Hepatocyte (in vitro differentiated cells): Measurements from ENCODE around the gene SPNS2. TPM values are rescaled to one million over a fixed set of nuclear protein-coding genes. Genes with fewer than 3 reads are reported as not detected.
A peak's percentile ranks its signal among the peaks of the same experiment; 100 is the strongest.

Experiments
- DNase-seq: peaks from one replicate; pipeline ENCODE4 v3.0.0-alpha.2; 2016; ENCODE audit warnings: low spot score
- H2AFZ ChIP-seq: fragments of 200-600 bp; sonication (generic); 2 replicates; pipeline ENCODE4 v1.6.0; 2016; ENCODE audit warnings: antibody characterized with exemption, mild to moderate bottlenecking
- H3K27ac ChIP-seq: fragments of 200-600 bp; sonication (generic); 2 replicates; pipeline ENCODE4 v1.5.1; 2016; ENCODE audit warnings: mild to moderate bottlenecking
- H3K27me3 ChIP-seq: fragments of 200-600 bp; sonication (generic); 2 replicates; pipeline ENCODE4 v1.6.1; 2016
- H3K36me3 ChIP-seq: fragments of 200-600 bp; sonication (generic); replicated peaks from 2 replicates; pipeline ENCODE4 v1.5.1; 2016; ENCODE audit warnings: low read depth; ENCODE audit not compliant: insufficient read depth
- H3K4me1 ChIP-seq: fragments of 200-600 bp; sonication (generic); 2 replicates; pipeline ENCODE4 v1.5.1; 2016; ENCODE audit warnings: mild to moderate bottlenecking, moderate library complexity; ENCODE audit not compliant: insufficient read depth
- H3K4me2 ChIP-seq: fragments of 200-600 bp; sonication (generic); 2 replicates; pipeline ENCODE4 v1.6.0; 2016
- H3K4me3 ChIP-seq: fragments of 200-600 bp; sonication (generic); 2 replicates; pipeline ENCODE4 v1.5.1; 2016; ENCODE audit warnings: mild to moderate bottlenecking
- H3K79me2 ChIP-seq: fragments of 200-600 bp; sonication (generic); 2 replicates; pipeline ENCODE4 v1.6.0; 2017; ENCODE audit warnings: mild to moderate bottlenecking
- H3K9me2 ChIP-seq: fragments of 200-600 bp; sonication (generic); replicated peaks from 2 replicates; pipeline ENCODE4 v1.6.0; 2017; ENCODE audit warnings: mild to moderate bottlenecking; ENCODE audit not compliant: insufficient read depth
- H3K9me3 ChIP-seq: fragments of 200-600 bp; sonication (generic); 2 replicates; pipeline ENCODE4 v1.5.1; 2016; ENCODE audit warnings: low read depth, mild to moderate bottlenecking
- H4K20me1 ChIP-seq: fragments of 200-600 bp; sonication (generic); 2 replicates; pipeline ENCODE4 v1.6.0; 2016; ENCODE audit warnings: mild to moderate bottlenecking; ENCODE audit not compliant: insufficient read depth, poor library complexity, severe bottlenecking
- EZH2 ChIP-seq: fragments of 200-600 bp; sonication (generic); IDR thresholded peaks from 2 replicates; pipeline ENCODE4 v1.6.1; 2016; ENCODE audit warnings: antibody characterized with exemption, mild to moderate bottlenecking, borderline replicate concordance
- EZH2phosphoT487 ChIP-seq: fragments of 200-600 bp; sonication (generic); IDR thresholded peaks from one replicate; pipeline ENCODE4 v1.6.1; 2018; ENCODE audit warnings: antibody characterized with exemption, mild to moderate bottlenecking, low read depth, moderate library complexity; ENCODE audit not compliant: unreplicated experiment, severe bottlenecking
- WGBS: methylation state at CpG from one replicate; pipeline ENCODE4 v1.1.6; 2016; ENCODE audit warnings: low lambda C conversion rate; ENCODE audit errors: missing lambda C conversion rate; 5-methylcytosine and 5-hydroxymethylcytosine counted together
- polyA plus RNA-seq: library from polyadenylated mRNA; unstranded; fragments of >200 nt; fragmentation: Nextera tagmentation; extraction: Ambion mirVana; gene quantifications from 2 replicates; pipeline ENCODE4 v1.2.1, GENCODE V29; 2016
- total RNA-seq: library from RNA; depleted of rRNA; stranded (reverse); fragments of >200 nt; gene quantifications from 2 replicates; pipeline ENCODE4 v1.2.3, GENCODE V29; 2014
- TF ChIP-seq, protein P1 (sequence below): fragments of 200-600 bp; sonication (generic); IDR thresholded peaks from 2 replicates; pipeline ENCODE4 v1.5.1; 2016; ENCODE audit warnings: antibody characterized with exemption, mild to moderate bottlenecking; ENCODE audit not compliant: poor library complexity

SPNS2 gene
- total and polyA plus RNA-seq, 2 experiments from 2014 or later, result 5.6 to 10.3 TPM

DNA sequence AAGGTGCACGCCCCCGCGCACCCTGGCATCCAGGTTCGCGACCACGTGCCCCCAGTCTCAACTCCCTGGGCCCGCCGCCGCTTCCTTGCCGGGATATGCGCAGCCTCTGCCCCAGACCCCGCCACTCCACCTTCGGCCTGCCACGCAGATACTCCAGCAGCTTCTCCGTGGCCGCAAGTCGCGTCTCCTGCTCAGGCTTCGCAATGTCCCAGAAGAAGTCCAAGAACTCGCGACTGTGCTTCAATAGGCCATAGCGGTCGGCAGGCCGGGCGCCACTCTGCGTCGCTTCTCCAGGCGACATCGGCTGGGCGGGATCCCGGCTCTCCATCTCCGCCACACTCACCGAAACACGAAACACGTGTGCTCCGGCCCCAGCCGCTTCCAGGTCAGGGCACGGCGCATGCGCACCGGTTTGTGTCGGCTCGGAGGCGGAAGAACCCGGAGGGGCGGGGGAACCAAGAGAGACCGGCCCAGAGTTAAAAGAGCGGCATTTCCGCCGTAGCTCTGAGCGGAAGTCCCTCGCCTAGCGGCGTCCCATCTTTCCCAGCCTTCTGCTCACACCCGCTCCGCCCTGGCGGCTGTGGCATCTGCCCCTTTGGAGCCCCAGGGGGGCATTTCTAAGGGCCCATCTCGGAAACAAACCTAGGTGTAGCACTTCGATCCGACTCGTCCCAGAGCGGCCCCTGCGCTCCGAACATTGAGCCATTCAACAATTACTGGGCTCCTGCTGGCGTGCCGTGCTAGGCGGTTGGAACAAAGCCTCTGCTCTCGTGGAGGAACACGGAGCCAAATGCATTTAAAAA lies 56.5 kb downstream of the SPNS2 start, which contains the start of gene MYBBP1A:
Gene MYBBP1A (minus strand): TSS at position 388 of the 803 bp plus-strand sequence. CDS start 60 bp downstream, at position 328.
- Histone ChIP-seq H3K4me3 (peak within 1 kb of the TSS; percentile 79), H2AFZ (peak within 1 kb of the TSS; percentile 89), H3K9me3 (no peaks in the 10 kb centered on the region), H4K20me1 (no peaks in the 10 kb centered on the region), H3K27me3 (no peaks in the 10 kb centered on the region), H3K4me2 (peak within 1 kb of the TSS; percentile 90), H3K9me2 (no peaks in the 10 kb centered on the region), H3K27ac (peak within 1 kb of the TSS; percentile 90), H3K36me3 (no peaks in the 10 kb centered on the region), H3K4me1 (peaks cover 14% of the 10 kb centered on the region), H3K79me2 (peaks cover 21% of the 10 kb centered on the region)
- DNase-seq, result peak; percentile 99
- TF ChIP-seq EZH2, result no peak
- TF ChIP-seq, protein P1, sequence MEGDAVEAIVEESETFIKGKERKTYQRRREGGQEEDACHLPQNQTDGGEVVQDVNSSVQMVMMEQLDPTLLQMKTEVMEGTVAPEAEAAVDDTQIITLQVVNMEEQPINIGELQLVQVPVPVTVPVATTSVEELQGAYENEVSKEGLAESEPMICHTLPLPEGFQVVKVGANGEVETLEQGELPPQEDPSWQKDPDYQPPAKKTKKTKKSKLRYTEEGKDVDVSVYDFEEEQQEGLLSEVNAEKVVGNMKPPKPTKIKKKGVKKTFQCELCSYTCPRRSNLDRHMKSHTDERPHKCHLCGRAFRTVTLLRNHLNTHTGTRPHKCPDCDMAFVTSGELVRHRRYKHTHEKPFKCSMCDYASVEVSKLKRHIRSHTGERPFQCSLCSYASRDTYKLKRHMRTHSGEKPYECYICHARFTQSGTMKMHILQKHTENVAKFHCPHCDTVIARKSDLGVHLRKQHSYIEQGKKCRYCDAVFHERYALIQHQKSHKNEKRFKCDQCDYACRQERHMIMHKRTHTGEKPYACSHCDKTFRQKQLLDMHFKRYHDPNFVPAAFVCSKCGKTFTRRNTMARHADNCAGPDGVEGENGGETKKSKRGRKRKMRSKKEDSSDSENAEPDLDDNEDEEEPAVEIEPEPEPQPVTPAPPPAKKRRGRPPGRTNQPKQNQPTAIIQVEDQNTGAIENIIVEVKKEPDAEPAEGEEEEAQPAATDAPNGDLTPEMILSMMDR, result peak; percentile 49
- WGBS, result under 1% methylated on average over 67 of the region's 69 CpGs

DNA sequence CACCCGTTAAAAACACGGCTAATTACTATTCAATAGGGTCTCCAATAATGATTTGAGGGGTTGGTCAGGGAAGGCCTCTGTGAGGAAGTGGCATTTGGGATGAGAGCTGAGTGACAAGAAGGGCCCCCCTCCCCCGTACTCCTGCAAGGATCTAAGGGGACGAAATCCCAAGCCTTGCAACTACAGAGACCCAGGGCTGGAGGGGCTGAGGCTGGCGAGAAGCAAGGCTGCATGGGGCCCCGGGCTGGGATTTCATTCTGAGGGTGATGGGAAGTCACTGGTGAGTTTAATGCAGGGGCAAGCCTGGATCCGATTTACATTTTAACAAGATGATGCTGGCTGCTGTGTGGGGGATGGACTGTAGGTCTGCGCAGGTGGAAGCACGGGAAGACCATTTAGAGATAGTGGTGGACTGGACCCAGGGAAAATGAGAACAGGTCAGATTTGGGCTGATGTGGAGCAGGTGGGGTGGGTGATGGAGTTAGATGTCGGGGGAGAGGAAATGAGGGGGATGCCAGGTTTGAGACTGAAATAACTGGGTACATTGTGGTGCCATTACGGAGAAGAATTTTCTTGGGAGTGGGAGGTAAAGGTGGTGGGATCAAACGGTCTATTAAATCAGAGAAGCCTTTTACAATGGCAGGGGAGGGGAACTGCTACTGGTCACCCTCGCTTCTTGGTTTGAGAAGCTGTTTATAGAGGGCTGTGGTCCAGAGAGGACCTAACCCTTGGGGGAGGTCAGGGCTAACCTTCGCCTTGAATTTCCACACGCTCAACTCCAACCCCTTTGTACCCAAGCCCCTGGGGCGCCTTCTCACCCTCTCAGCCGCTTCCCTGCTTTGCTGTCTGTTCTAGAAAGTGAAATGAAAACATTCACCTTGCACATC lies 57.4 kb downstream of the SPNS2 start:
- peaks cover 14% of the 10 kb centered on the region for H3K4me1 ChIP-seq
- peak overlapping the region; percentile 90 for H3K4me2 ChIP-seq

DNA sequence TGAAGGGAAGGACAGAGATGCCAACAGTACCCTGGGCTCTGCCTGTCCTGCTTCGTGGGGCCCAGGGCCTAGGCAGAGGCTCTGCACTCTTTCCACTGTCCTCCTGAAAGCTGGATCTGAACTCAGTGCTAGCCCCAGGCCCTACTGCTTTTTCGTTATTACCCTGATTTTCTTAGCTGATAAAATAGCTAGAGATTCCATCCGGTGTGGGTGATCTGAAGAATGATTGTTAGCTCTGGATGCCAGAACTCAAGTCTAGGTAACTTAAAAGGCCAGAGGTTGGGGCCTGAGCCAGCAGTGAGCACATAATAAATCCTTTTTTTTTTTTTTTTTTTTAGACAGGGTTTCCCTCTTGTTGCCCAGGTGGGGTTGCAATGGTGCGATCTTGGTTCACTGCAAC lies 58.3 kb downstream of the SPNS2 start:
- Histone ChIP-seq H3K27me3 (no peaks in the 10 kb centered on the region), H3K79me2 (peaks cover 21% of the 10 kb centered on the region), H3K9me3 (no peaks in the 10 kb centered on the region), H3K27ac (no peak overlapping the region), H3K9me2 (no peaks in the 10 kb centered on the region), H2AFZ (no peak overlapping the region), H3K4me3 (no peak overlapping the region), H3K36me3 (no peaks in the 10 kb centered on the region), H3K4me2 (no peak overlapping the region), H4K20me1 (no peaks in the 10 kb centered on the region), H3K4me1 (peaks cover 14% of the 10 kb centered on the region)
- WGBS, result 69% methylated on average over 4 of the region's 4 CpGs
- no peak for DNase-seq
- TF ChIP-seq EZH2phosphoT487 (no peak), EZH2 (no peak)
- TF ChIP-seq, protein P1, result no peak

More for the DNA sequence above, 57.4 kb downstream of the SPNS2 start:
- DNase-seq, result no peak
- Histone ChIP-seq H3K9me3 (no peaks in the 10 kb centered on the region), H3K36me3 (no peaks in the 10 kb centered on the region), H2AFZ (peak overlapping the region; percentile 89), H3K9me2 (no peaks in the 10 kb centered on the region), H3K79me2 (peaks cover 21% of the 10 kb centered on the region), H4K20me1 (no peaks in the 10 kb centered on the region), H3K27ac (peak overlapping the region; percentile 90), H3K27me3 (no peaks in the 10 kb centered on the region), H3K4me3 (peak overlapping the region; percentile 79)
- 75% methylated on average over 17 of the region's 17 CpGs for WGBS
- TF ChIP-seq EZH2, result no peak
